Hepatocyte (in vitro differentiated cells): Measurements from ENCODE around the gene ETV2. TPM values are rescaled to one million over a fixed set of nuclear protein-coding genes. Genes with fewer than 3 reads are reported as not detected.

Source experiments
- DNase-seq: peaks from one replicate; pipeline ENCODE4 v3.0.0-alpha.2; 2016; ENCODE audit warnings: low spot score
- H2AFZ ChIP-seq: fragments of 200-600 bp; sonication (generic); 2 replicates; pipeline ENCODE4 v1.6.0; 2016; ENCODE audit warnings: antibody characterized with exemption, mild to moderate bottlenecking
- H3K27ac ChIP-seq: fragments of 200-600 bp; sonication (generic); 2 replicates; pipeline ENCODE4 v1.5.1; 2016; ENCODE audit warnings: mild to moderate bottlenecking
- H3K27me3 ChIP-seq: fragments of 200-600 bp; sonication (generic); 2 replicates; pipeline ENCODE4 v1.6.1; 2016
- H3K36me3 ChIP-seq: fragments of 200-600 bp; sonication (generic); replicated peaks from 2 replicates; pipeline ENCODE4 v1.5.1; 2016; ENCODE audit warnings: low read depth; ENCODE audit not compliant: insufficient read depth
- H3K4me1 ChIP-seq: fragments of 200-600 bp; sonication (generic); 2 replicates; pipeline ENCODE4 v1.5.1; 2016; ENCODE audit warnings: mild to moderate bottlenecking, moderate library complexity; ENCODE audit not compliant: insufficient read depth
- H3K4me2 ChIP-seq: fragments of 200-600 bp; sonication (generic); 2 replicates; pipeline ENCODE4 v1.6.0; 2016
- H3K4me3 ChIP-seq: fragments of 200-600 bp; sonication (generic); 2 replicates; pipeline ENCODE4 v1.5.1; 2016; ENCODE audit warnings: mild to moderate bottlenecking
- H3K79me2 ChIP-seq: fragments of 200-600 bp; sonication (generic); 2 replicates; pipeline ENCODE4 v1.6.0; 2017; ENCODE audit warnings: mild to moderate bottlenecking
- H3K9me2 ChIP-seq: fragments of 200-600 bp; sonication (generic); replicated peaks from 2 replicates; pipeline ENCODE4 v1.6.0; 2017; ENCODE audit warnings: mild to moderate bottlenecking; ENCODE audit not compliant: insufficient read depth
- H3K9me3 ChIP-seq: fragments of 200-600 bp; sonication (generic); 2 replicates; pipeline ENCODE4 v1.5.1; 2016; ENCODE audit warnings: low read depth, mild to moderate bottlenecking
- H4K20me1 ChIP-seq: fragments of 200-600 bp; sonication (generic); 2 replicates; pipeline ENCODE4 v1.6.0; 2016; ENCODE audit warnings: mild to moderate bottlenecking; ENCODE audit not compliant: insufficient read depth, poor library complexity, severe bottlenecking
- CTCF ChIP-seq: fragments of 200-600 bp; sonication (generic); IDR thresholded peaks from 2 replicates; pipeline ENCODE4 v1.5.1; 2016; ENCODE audit warnings: antibody characterized with exemption, mild to moderate bottlenecking; ENCODE audit not compliant: poor library complexity
- EZH2 ChIP-seq: fragments of 200-600 bp; sonication (generic); IDR thresholded peaks from 2 replicates; pipeline ENCODE4 v1.6.1; 2016; ENCODE audit warnings: antibody characterized with exemption, mild to moderate bottlenecking, borderline replicate concordance
- EZH2phosphoT487 ChIP-seq: fragments of 200-600 bp; sonication (generic); IDR thresholded peaks from one replicate; pipeline ENCODE4 v1.6.1; 2018; ENCODE audit warnings: antibody characterized with exemption, mild to moderate bottlenecking, low read depth, moderate library complexity; ENCODE audit not compliant: unreplicated experiment, severe bottlenecking
- WGBS: methylation state at CpG from one replicate; pipeline ENCODE4 v1.1.6; 2016; ENCODE audit warnings: low lambda C conversion rate; ENCODE audit errors: missing lambda C conversion rate; 5-methylcytosine and 5-hydroxymethylcytosine counted together
- polyA plus RNA-seq: library from polyadenylated mRNA; unstranded; fragments of >200 nt; fragmentation: Nextera tagmentation; extraction: Ambion mirVana; gene quantifications from 2 replicates; pipeline ENCODE4 v1.2.1, GENCODE V29; 2016
- total RNA-seq: library from RNA; depleted of rRNA; stranded (reverse); fragments of >200 nt; gene quantifications from 2 replicates; pipeline ENCODE4 v1.2.3, GENCODE V29; 2014

The ETV2 gene
- total and polyA plus RNA-seq, 2 experiments from 2014 or later: 0.79 to 1.4 TPM

DNA sequence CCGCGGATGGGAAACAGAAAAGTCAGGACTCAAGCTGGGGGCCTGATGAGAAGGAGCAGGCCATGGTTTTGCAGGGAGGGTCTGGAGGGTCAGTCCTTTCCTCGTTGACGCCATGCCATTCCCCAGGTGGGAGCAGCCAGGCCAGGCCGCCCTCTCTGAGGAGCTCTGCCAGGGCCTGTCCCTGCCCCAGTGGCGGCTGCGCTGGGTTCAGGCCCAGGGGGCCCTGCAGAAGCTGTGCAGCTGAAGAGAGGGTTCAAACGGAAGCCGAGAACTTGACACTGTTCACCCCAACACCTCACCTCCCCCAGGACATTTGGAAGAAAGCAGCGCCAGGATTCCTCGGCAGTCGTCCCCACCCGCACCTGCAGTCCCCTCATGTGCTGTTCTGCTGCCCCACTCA lies 18.8 kb upstream of the ETV2 start:
- no peak overlapping the region for H2AFZ ChIP-seq
- H3K27me3 ChIP-seq: no peaks in the 10 kb centered on the region
- no peak overlapping the region for H3K4me2 ChIP-seq
- 93% methylated on average over 12 of the region's 13 CpGs for WGBS
- no peaks in the 10 kb centered on the region for H3K36me3 ChIP-seq
- H3K79me2 ChIP-seq: no peaks in the 10 kb centered on the region
- no peaks in the 10 kb centered on the region for H3K4me1 ChIP-seq
- TF ChIP-seq EZH2 (no peak), CTCF (no peak), EZH2phosphoT487 (no peak)
- no peak overlapping the region for H3K27ac ChIP-seq
- H3K4me3 ChIP-seq: no peak overlapping the region
- no peaks in the 10 kb centered on the region for H4K20me1 ChIP-seq
- DNase-seq: no peak
- H3K9me3 ChIP-seq: no peaks in the 10 kb centered on the region
- no peaks in the 10 kb centered on the region for H3K9me2 ChIP-seq

DNA sequence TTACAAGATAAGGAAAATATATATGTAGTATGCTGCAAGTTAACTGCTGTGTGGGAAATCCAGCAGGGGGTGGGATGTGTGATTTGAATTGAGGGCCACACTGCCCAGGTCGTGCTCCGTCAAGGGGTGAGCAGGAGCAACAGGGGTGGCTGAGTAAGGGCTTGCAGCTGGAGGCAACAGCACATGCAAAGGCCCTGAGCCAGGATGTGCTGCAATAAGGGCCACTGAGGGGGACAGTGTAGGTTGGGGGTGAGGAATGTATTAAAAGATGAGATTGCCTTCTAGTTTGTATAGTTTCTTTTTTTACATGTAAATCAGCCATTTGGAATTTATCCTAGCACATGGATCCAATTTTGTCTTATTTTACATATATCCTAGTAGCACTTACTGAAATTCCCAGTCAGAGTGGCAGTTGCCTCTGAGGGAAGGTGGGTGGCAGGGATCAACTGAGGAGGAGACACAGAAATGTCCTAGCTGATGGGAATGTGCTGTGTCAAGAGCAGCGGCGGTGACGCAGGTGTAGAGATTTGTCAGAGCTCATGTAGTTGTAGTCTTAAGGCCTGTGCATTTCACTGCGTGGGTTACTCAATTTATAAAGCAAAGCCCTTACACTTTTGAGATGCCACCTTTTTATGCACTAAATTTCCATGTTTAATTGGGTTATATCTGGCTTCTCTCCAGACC lies 18.1 kb upstream of the ETV2 start:
- no peaks in the 10 kb centered on the region for H3K9me2 ChIP-seq
- H4K20me1 ChIP-seq: no peaks in the 10 kb centered on the region
- WGBS: 93% methylated on average over 6 of the region's 6 CpGs
- no peaks in the 10 kb centered on the region for H3K79me2 ChIP-seq
- no peak for DNase-seq
- no peak overlapping the region for H3K4me3 ChIP-seq
- H3K4me1 ChIP-seq: no peaks in the 10 kb centered on the region
- H2AFZ ChIP-seq: no peak overlapping the region
- no peak for TF ChIP-seq EZH2phosphoT487
- no peak for TF ChIP-seq EZH2
- no peak for TF ChIP-seq CTCF
- no peak overlapping the region for H3K4me2 ChIP-seq
- H3K27me3 ChIP-seq: no peaks in the 10 kb centered on the region
- H3K36me3 ChIP-seq: no peaks in the 10 kb centered on the region
- H3K9me3 ChIP-seq: no peaks in the 10 kb centered on the region
- no peak overlapping the region for H3K27ac ChIP-seq

DNA sequence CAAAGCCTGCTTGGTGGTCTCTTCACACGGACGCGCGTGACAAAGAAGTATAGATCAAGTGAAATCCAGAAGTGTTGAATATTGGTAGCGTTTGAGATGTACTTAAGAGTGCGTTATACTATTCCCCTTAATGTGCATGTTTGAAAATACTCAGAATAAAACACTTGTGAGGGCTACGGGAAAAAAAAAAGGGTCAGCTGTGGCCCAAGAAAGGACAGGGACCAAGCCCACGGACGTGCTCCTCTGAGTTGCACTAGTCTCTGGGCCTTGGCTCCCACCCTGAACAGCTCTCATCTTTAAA lies 13.3 kb upstream of the ETV2 start:
- Histone ChIP-seq H3K9me2 (no peaks in the 10 kb centered on the region), H3K4me3 (peak overlapping the region; percentile 28), H3K4me1 (peaks cover 7% of the 10 kb centered on the region), H3K27me3 (no peaks in the 10 kb centered on the region), H3K27ac (peak overlapping the region; percentile 85), H3K79me2 (peaks cover 12% of the 10 kb centered on the region), H3K9me3 (no peaks in the 10 kb centered on the region), H3K36me3 (no peaks in the 10 kb centered on the region), H2AFZ (peak overlapping the region; percentile 9), H4K20me1 (no peaks in the 10 kb centered on the region), H3K4me2 (peak overlapping the region; percentile 82)
- TF ChIP-seq CTCF (no peak), EZH2 (no peak), EZH2phosphoT487 (no peak)
- WGBS: 37% methylated on average over 9 of the region's 9 CpGs
- no peak for DNase-seq
